ENCODE results near the gene SSRP1.

- TF ChIP-seq CTCF (conservative IDR thresholded peaks at IDR 0.05; ENCODE audit: low read depth in 2 of 2) (no peak), EZH2phosphoT487 (IDR thresholded peaks at IDR 0.05; ENCODE audit: unreplicated experiment) (no peak), ZNF114 (CRISPR knock-in tag; IDR thresholded peaks at IDR 0.05) (no peak)
Observed at GRCh38 chr11:57339328-57339727, 3.6 kb upstream of the SSRP1 start.
